Endothelial cell of umbilical vein (primary cell): ENCODE results near the gene ZMYM5. TPM values are rescaled to one million over a fixed set of nuclear protein-coding genes. Genes with fewer than 3 reads are reported as not detected.

ENCODE experiments used
- BruUV-seq: library from RNA; stranded (reverse); fragments of 400-500 nt; replicated peaks from 2 replicates; lab custom pipeline; 2021; lab: Mats Ljungman, UMichigan
- CTCF ChIA-PET: fragments of 300-600, 350-600 bp; sonication (Branson Sonifier 250); formaldehyde crosslinking; loops from one replicate; lab custom pipeline; 2021; ENCODE audit warnings: antibody characterized with exemption, inconsistent platforms; lab: Charles Lee
- POLR2A ChIA-PET: fragments of 300-600, 350-600 bp; sonication (Branson Sonifier 250); formaldehyde crosslinking; loops from one replicate; lab custom pipeline; 2021; ENCODE audit warnings: antibody characterized with exemption, inconsistent platforms; lab: Charles Lee
- DNase-seq: peaks from one replicate; pipeline ENCODE4 v3.0.0-alpha.2; 2011; ENCODE audit warnings: low read depth, low spot score
- FAIRE-seq: peaks from 2 replicates; lab custom pipeline; 2011; peaks lifted over from hg19 to GRCh38; lab: Jason Lieb, UNC
- H2AFZ ChIP-seq: 2 replicates; pipeline ENCODE4 v1.6.0; 2012; ENCODE audit warnings: low read depth, low read length, control low read depth, inconsistent platforms
- H3K27ac ChIP-seq: 2 replicates; pipeline ENCODE4 v1.5.1; 2011; ENCODE audit warnings: low read depth, mild to moderate bottlenecking, control low read depth, low read length, moderate library complexity; ENCODE audit not compliant: insufficient read depth
- H3K27me3 ChIP-seq, 2 experiments: 2 replicates each; pipeline versions ENCODE4 v1.6.0 to v1.6.1; 2011; ENCODE audit warnings: low read length in 2 of 2, mixed read lengths in 1 of 2; ENCODE audit not compliant: control insufficient read depth in 2 of 2, insufficient read depth in 2 of 2
- H3K36me3 ChIP-seq, 2 experiments: 2 replicates in 1 of 2; 3 replicates in 1 of 2; pipeline ENCODE4 v1.5.1; 2011; ENCODE audit warnings: low read length in 2 of 2, mild to moderate bottlenecking in 1 of 2, moderate library complexity in 1 of 2; ENCODE audit not compliant: control insufficient read depth in 2 of 2, insufficient read depth in 2 of 2; ENCODE audit errors: extremely low read depth in 1 of 2
- H3K4me1 ChIP-seq: 3 replicates; pipeline ENCODE4 v1.5.1; 2011; ENCODE audit warnings: mild to moderate bottlenecking, low read length; ENCODE audit not compliant: control insufficient read depth, insufficient read depth; ENCODE audit errors: extremely low read depth
- H3K4me2 ChIP-seq: 2 replicates; pipeline ENCODE4 v1.6.1; 2011; ENCODE audit warnings: low read length, control low read depth, mixed read lengths; ENCODE audit not compliant: insufficient read depth
- H3K4me3 ChIP-seq, 3 experiments: fragments of 200-600 bp in 1 of 3; sonication (generic), shearing (Covaris generic) in 1 of 3; replicated peaks in 1 of 3; 2 replicates each; pipeline ENCODE4 v1.5.1; 2011 to 2016; ENCODE audit warnings: control low read depth in 3 of 3, low read length in 3 of 3, mild to moderate bottlenecking in 2 of 3, inconsistent platforms in 1 of 3, low read depth in 1 of 3, moderate library complexity in 1 of 3; ENCODE audit not compliant: insufficient read depth in 1 of 3
- H3K79me2 ChIP-seq: 2 replicates; pipeline ENCODE4 v1.6.0; 2012; ENCODE audit warnings: low read length, inconsistent platforms; ENCODE audit not compliant: control insufficient read depth, insufficient read depth
- H3K9ac ChIP-seq: replicated peaks from 2 replicates; pipeline ENCODE3; 2011; ENCODE audit warnings: low read length, control low read depth; ENCODE audit not compliant: insufficient read depth; ENCODE audit errors: extremely low read depth
- H3K9me1 ChIP-seq: replicated peaks from 3 replicates; pipeline ENCODE4 v1.6.0; 2011; ENCODE audit warnings: mild to moderate bottlenecking, low read length; ENCODE audit not compliant: control insufficient read depth, insufficient read depth; ENCODE audit errors: extremely low read depth
- H3K9me3 ChIP-seq: replicated peaks from 2 replicates; pipeline ENCODE4 v1.5.1; 2012; ENCODE audit warnings: low read length, inconsistent platforms; ENCODE audit not compliant: control insufficient read depth, insufficient read depth
- H4K20me1 ChIP-seq: replicated peaks from 2 replicates; pipeline ENCODE3; 2011; ENCODE audit warnings: mild to moderate bottlenecking, low read length; ENCODE audit not compliant: control insufficient read depth, insufficient read depth; ENCODE audit errors: extremely low read depth
- FOS ChIP-seq: IDR thresholded peaks from 2 replicates; pipeline ENCODE4 v1.6.1; 2011; ENCODE audit warnings: mild to moderate bottlenecking, low read length, moderate library complexity, borderline replicate concordance; ENCODE audit not compliant: insufficient read depth
- JUN ChIP-seq: IDR thresholded peaks from 2 replicates; pipeline ENCODE4 v1.6.1; 2011; ENCODE audit warnings: borderline replicate concordance, low read depth; ENCODE audit not compliant: insufficient read length, insufficient read depth
- MAX ChIP-seq: IDR thresholded peaks from 2 replicates; pipeline ENCODE4 v1.6.1; 2011; ENCODE audit not compliant: insufficient read depth, insufficient read length
- MYC ChIP-seq: IDR thresholded peaks from one replicate; pipeline ENCODE4 v1.6.1; 2011; ENCODE audit warnings: mild to moderate bottlenecking, low read depth, low read length
- POLR2A ChIP-seq: IDR thresholded peaks from 2 replicates; pipeline ENCODE4 v1.6.1; 2012; ENCODE audit warnings: low read depth, mild to moderate bottlenecking, control low read depth, low read length
- POLR2AphosphoS5 ChIP-seq: IDR thresholded peaks from 2 replicates; pipeline ENCODE4 v1.6.1; 2012; ENCODE audit warnings: low read depth, mild to moderate bottlenecking, control low read depth, low read length, moderate library complexity; ENCODE audit not compliant: insufficient read depth
- dilution Hi-C: fragments of 300-500 bp; cut with MboI; formaldehyde crosslinking; loops from one replicate; pipeline ENCODE4 v1.15.0; 2019; ENCODE audit warnings: low sequenced_read_pairs; ENCODE audit not compliant: extremely low pct_ligation_motif_present
- intact Hi-C: fragments of 100-400 bp; cut with micrococcal nuclease; formaldehyde crosslinking; loops from one replicate; pipeline ENCODE4 v1.10.0; 2022
- polyA plus RNA-seq, 4 experiments: library from polyadenylated mRNA; depleted of rRNA in 3 of 4; stranded (reverse) in 3 of 4; unstranded in 1 of 4; fragments of >200 nt; gene quantifications; 2 replicates each; pipeline versions ENCODE4 v1.2.1 to v1.2.3, GENCODE V29; 2011 to 2012; ENCODE audit warnings: missing spikeins in 1 of 4
- total RNA-seq: library from RNA; stranded (reverse); gene quantifications from 2 replicates; pipeline ENCODE4 v1.2.3, GENCODE V29; 2021
- TF ChIP-seq, protein P1 (sequence below), 2 donors: IDR thresholded peaks; 1 replicate in 1 of 2; 2 replicates in 1 of 2; pipeline ENCODE4 v1.5.1; 2011; ENCODE audit warnings: low read length in 2 of 2, mild to moderate bottlenecking in 2 of 2, moderate library complexity in 2 of 2, control low read depth in 1 of 2, inconsistent platforms in 1 of 2, low read depth in 1 of 2; ENCODE audit not compliant: insufficient read depth in 1 of 2; ENCODE audit errors: extremely low read depth in 1 of 2

ZMYM5 gene
- total and polyA plus RNA-seq, 2 donors (not counting 3 experiments of a cell fraction or from before 2014, with no cell fraction given): 4.9 to 10.1 TPM

DNA sequence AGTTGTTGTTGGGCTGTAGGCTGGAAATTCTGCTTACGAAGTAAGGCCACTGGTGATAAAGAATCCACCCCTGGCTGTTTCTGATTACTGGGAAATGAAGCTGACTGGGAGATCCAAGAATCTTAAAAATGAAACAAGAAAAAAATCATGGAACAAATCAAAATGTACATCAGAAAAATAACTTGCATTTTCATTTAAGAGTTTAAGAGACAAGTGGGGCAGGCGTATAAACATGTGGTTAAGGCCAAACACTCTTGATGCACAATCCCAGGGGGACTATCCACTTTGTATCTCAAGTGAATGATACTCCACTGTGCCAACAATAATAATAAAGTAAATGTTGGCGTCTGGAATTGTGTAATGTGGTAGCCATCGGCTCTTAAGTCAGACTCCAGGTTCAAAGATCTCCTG lies 24.6 kb downstream of the ZMYM5 start:
- TF ChIP-seq POLR2AphosphoS5 (no peak), MAX (no peak), POLR2A (no peak), FOS (no peak), MYC (no peak), JUN (no peak)
- TF ChIP-seq, protein P1, sequence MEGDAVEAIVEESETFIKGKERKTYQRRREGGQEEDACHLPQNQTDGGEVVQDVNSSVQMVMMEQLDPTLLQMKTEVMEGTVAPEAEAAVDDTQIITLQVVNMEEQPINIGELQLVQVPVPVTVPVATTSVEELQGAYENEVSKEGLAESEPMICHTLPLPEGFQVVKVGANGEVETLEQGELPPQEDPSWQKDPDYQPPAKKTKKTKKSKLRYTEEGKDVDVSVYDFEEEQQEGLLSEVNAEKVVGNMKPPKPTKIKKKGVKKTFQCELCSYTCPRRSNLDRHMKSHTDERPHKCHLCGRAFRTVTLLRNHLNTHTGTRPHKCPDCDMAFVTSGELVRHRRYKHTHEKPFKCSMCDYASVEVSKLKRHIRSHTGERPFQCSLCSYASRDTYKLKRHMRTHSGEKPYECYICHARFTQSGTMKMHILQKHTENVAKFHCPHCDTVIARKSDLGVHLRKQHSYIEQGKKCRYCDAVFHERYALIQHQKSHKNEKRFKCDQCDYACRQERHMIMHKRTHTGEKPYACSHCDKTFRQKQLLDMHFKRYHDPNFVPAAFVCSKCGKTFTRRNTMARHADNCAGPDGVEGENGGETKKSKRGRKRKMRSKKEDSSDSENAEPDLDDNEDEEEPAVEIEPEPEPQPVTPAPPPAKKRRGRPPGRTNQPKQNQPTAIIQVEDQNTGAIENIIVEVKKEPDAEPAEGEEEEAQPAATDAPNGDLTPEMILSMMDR (IDR thresholded peaks at IDR 0.05; ENCODE audit: extremely low read depth in 1 of 2, insufficient read depth in 1 of 2, low read depth in 1 of 2, low read length in 2 of 2): no peak
- Histone ChIP-seq H3K79me2 (peaks cover 12% of the 10 kb centered on the region), H3K27ac (no peak overlapping the region), H3K4me1 (no peaks in the 10 kb centered on the region), H2AFZ (no peak overlapping the region), H4K20me1 (no peaks in the 10 kb centered on the region), H3K9me3 (no peaks in the 10 kb centered on the region), H3K9ac (no peak overlapping the region), H3K9me1 (no peaks in the 10 kb centered on the region), H3K4me2 (no peak overlapping the region), H3K27me3 (no peaks in the 10 kb centered on the region), H3K4me3 (no peak overlapping the region), H3K36me3 (peaks cover 4 to 8% of the 10 kb centered on the region in 2 experiments)
- BruUV-seq: no TSS peak
- no peak for DNase-seq
- ChIA-PET POLR2A (interaction anchor here (0.6 kb wide), 1 partner anchor 191 kb away, joined by 5 read pairs; no protein-coding TSS in a partner anchor), CTCF (interaction anchor here (0.8 to 1.3 kb wide), 2 partner anchors 11 to 31 kb away, joined by 3 read pairs; no protein-coding TSS in a partner anchor)
- intact Hi-C loops (no loop called here), dilution Hi-C loops (no loop called here)
- FAIRE-seq: no peak
